ENCODE results near the gene ARID5B. TPM values are rescaled to one million over a fixed set of nuclear protein-coding genes. Genes with fewer than 3 reads are reported as not detected.

Gene ARID5B
- total RNA-seq, 1 donor from 2014 or later = 12.9 TPM

- intact Hi-C loops (cut with micrococcal nuclease) = no loop called here
- no peak for DNase-seq
- peak; percentile 32 for ATAC-seq
Measured at GRCh38 chr10:62095181-62096122, 194.0 kb downstream of the ARID5B start.

- intact Hi-C loops (cut with micrococcal nuclease) = no loop called here
- ATAC-seq (no peak), DNase-seq (no peak)
Measured at GRCh38 chr10:62096256-62096933, 194.9 kb downstream of the ARID5B start.

- intact Hi-C loops (cut with micrococcal nuclease) = no loop called here
- ATAC-seq = peak; percentile 21
Measured at GRCh38 chr10:62098278-62099121, 197.0 kb downstream of the ARID5B start.

GRCh38 chr10:62099299-62099698 lies 197.8 kb downstream of the ARID5B start:
- no peak for ATAC-seq
- intact Hi-C loops (cut with micrococcal nuclease) = no loop called here
- DNase-seq = no peak

More at GRCh38 chr10:62098278-62099121, 197.0 kb downstream of the ARID5B start:
- DNase-seq = no peak

- ATAC-seq (no peak), DNase-seq (no peak)
- intact Hi-C loops (cut with micrococcal nuclease) = no loop called here
Measured at GRCh38 chr10:62103857-62104256, 202.4 kb downstream of the ARID5B start.

- intact Hi-C loops (cut with micrococcal nuclease) = no loop called here
- no peak for DNase-seq
- no peak for ATAC-seq
Measured at GRCh38 chr10:62106929-62107519, 205.5 kb downstream of the ARID5B start.

- DNase-seq = no peak
- intact Hi-C loops (cut with micrococcal nuclease) = no loop called here
- no peak for ATAC-seq
Measured at GRCh38 chr10:62108759-62109586, 207.5 kb downstream of the ARID5B start.

- intact Hi-C loops (cut with micrococcal nuclease) = no loop called here
- peak; percentile 38 for ATAC-seq
- no peak for DNase-seq
Measured at GRCh38 chr10:62109587-62110293, 208.2 kb downstream of the ARID5B start.

GRCh38 chr10:62112300-62112699 lies 210.8 kb downstream of the ARID5B start:
- DNase-seq (no peak), ATAC-seq (no peak)
- intact Hi-C loops (cut with micrococcal nuclease) = no loop called here

GRCh38 chr10:62112963-62113362 lies 211.5 kb downstream of the ARID5B start:
- intact Hi-C loops (cut with micrococcal nuclease) = no loop called here
- ATAC-seq (no peak), DNase-seq (no peak)

GRCh38 chr10:62113680-62114079 lies 212.2 kb downstream of the ARID5B start:
- DNase-seq (no peak), ATAC-seq (no peak)
- intact Hi-C loops (cut with micrococcal nuclease) = no loop called here

GRCh38 chr10:62115321-62115720 lies 213.8 kb downstream of the ARID5B start:
- DNase-seq (no peak), ATAC-seq (no peak)
- intact Hi-C loops (cut with micrococcal nuclease) = no loop called here

- ATAC-seq (no peak), DNase-seq (no peak)
- intact Hi-C loops (cut with micrococcal nuclease) = no loop called here
Measured at GRCh38 chr10:62115842-62116241, 214.3 kb downstream of the ARID5B start.

GRCh38 chr10:62116896-62117295 lies 215.4 kb downstream of the ARID5B start:
- ATAC-seq = no peak
- intact Hi-C loops (cut with micrococcal nuclease) = no loop called here

GRCh38 chr10:62121187-62121530 lies 219.7 kb downstream of the ARID5B start:
- intact Hi-C loops (cut with micrococcal nuclease) = no loop called here
- DNase-seq = no peak
- no peak for ATAC-seq

More at GRCh38 chr10:62116896-62117295, 215.4 kb downstream of the ARID5B start:
- no peak for DNase-seq

- intact Hi-C loops (cut with micrococcal nuclease) = no loop called here
- ATAC-seq = no peak
- no peak for DNase-seq
Measured at GRCh38 chr10:62127975-62128374, 226.5 kb downstream of the ARID5B start.

GRCh38 chr10:62130948-62131347 lies 229.4 kb downstream of the ARID5B start:
- no peak for DNase-seq
- ATAC-seq = peak; percentile 75
- intact Hi-C loops (cut with micrococcal nuclease) = no loop called here

GRCh38 chr10:62131724-62132123 lies 230.2 kb downstream of the ARID5B start:
- intact Hi-C loops (cut with micrococcal nuclease) = no loop called here

More at GRCh38 chr10:62131724-62132123, 230.2 kb downstream of the ARID5B start:
- DNase-seq (no peak), ATAC-seq (no peak)

Data from left ventricle myocardium superior (tissue), 1 donor.